Stimulated activated CD8-positive, alpha-beta memory T cell treated with anti-CD3 and anti-CD28 coated beads, Interleukin-4, amount 100 ng/mL, for 24 hours (primary cell): ENCODE results near the gene LMCD1.

Experiments used
- DNase-seq: peaks from one replicate; pipeline ENCODE4 v3.0.0-alpha.2; 2020; ENCODE audit warnings: low read depth

Gene LMCD1

GRCh38 chr3:8501371-8502131, at the start of gene LMCD1:
TSS of gene LMCD1 (plus strand) at chr3:8501823. CDS start at chr3:8501939, 116 bp downstream.
- DNase-seq, result peak; percentile 63

DNA sequence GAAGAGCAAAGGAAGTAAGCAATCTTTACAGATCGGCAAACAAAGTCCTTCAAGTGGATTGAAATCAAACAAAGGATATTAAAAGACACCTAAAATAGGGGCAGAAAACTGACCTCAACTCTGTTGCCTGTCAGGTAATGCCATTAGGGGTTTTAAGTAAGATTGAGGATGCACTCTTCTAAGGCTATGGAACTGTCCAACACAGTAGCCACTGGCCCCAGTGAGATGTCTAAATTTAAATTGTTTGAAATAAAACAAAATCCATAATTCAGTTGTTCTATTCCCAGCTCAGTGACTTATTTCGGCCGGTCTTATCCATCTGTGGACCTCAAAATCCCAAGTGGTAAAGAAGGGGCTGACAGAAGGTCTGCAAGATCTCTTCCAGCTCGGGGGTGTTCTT, 49.5 kb upstream of the LMCD1 start:
- no peak for DNase-seq

- DNase-seq, result no peak
Measured at GRCh38 chr3:8453153-8453552, 48.5 kb upstream of the LMCD1 start.

DNA sequence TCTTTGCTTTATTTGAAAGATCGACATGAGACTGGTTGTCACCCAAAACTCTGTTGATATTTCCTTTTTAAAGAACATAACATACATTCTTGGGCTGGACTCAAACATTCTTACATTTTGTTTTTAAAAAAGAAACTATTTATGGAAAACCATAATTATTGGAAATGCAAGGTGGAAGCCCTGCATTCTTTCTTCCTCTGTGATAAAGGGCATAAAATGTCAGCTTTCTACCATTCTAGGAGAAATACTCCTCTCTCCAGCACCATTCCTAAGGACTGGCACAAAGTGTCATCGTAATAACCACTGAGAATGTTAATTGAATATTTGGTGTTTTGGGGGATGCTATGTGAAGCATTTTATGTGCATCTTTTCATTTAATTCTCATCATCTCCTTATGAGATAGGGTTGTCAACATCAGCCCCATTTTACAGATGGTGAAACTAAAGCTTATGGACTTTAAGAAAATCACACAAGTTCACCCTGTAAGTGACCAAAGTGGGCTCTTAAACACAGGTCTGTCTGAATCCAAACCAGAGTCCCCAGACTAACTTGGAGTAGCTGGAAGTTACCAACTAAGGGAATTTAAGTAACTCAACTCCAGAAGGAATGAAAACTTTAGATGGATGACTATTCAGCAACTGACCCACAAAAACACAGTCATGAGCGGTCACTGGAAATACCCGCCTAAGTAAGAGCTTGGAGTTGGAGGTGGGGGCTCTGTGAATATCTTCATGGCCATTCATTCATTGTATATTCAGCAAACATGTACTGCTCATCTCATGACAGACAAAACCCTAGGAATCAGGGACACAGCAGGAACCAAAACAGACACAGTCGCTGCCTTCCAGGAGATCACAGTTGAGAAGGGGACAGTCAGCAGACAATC, 45.9 kb upstream of the LMCD1 start:
- DNase-seq, result no peak

DNA sequence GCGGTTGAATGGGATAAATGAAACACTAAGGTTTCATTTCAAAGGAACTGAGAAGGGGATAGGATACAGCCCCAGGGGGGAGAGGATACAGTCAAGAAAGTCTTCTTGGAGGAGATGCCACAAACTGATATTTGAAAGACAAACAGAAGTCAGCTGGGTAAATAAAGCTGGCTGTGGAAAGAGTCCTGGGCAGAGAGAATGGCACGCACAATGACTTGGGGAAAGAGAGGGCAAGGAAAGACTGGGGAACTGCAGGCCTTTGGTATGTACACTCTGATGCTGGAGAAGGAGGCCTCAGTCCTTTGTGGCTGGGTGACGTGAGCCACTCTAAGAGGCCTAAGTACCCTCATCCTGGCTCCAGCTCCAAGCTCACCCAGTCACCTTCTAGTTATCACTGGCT, 45.2 kb upstream of the LMCD1 start:
- no peak for DNase-seq

DNA sequence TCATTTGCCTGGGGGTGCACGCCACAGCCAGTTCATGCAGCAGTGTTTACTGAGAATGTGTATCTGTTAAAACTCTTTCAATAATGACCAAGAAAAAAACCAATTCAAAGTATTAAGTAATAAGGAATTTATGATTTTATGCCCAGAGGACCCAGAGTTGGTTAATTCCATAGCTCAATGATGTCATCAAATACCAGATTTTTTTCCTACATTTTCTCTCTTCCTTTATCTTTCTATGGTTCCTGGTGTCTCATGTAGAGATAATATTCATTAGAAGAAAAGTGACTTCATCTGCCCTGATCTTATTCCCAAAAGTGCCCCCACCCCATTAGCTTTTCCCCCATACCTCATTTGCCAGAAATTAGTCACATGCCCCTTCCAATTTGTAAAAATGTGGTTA, 44.6 kb upstream of the LMCD1 start:
- no peak for DNase-seq

DNA sequence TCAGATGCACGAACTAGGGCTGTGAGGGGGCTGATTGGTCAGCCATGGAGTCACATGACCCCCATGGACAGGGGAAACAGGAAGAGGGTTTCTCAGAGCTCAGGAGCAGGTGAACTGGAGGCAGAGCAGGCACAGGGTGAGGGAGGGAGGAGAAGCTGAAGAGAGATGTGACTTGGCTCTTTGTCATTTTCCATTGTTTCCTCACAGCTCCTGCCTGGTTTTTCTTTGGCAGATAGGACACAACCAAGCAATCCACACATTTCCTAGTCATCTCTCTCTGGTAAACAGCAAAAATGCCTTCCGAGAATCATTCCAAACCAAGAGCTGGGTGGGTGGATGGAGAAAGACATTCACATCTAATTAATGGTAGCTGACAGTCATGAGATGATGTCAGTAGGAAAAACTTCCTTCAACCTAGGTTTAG, 43.4 kb upstream of the LMCD1 start:
- no peak for DNase-seq

- no peak for DNase-seq
Measured at GRCh38 chr3:8458711-8459110, 42.9 kb upstream of the LMCD1 start.

- DNase-seq, result no peak
Measured at GRCh38 chr3:8460050-8460708, 41.4 kb upstream of the LMCD1 start.

GRCh38 chr3:8460815-8461456, 40.7 kb upstream of the LMCD1 start:
- DNase-seq, result no peak

- no peak for DNase-seq
Measured at GRCh38 chr3:8464668-8465067, 37.0 kb upstream of the LMCD1 start.

- no peak for DNase-seq
Measured at GRCh38 chr3:8466526-8466925, 35.1 kb upstream of the LMCD1 start.

- no peak for DNase-seq
Measured at GRCh38 chr3:8470801-8471200, 30.8 kb upstream of the LMCD1 start.

GRCh38 chr3:8472549-8472948, 29.1 kb upstream of the LMCD1 start:
- DNase-seq, result no peak

GRCh38 chr3:8473029-8473428, 28.6 kb upstream of the LMCD1 start:
- no peak for DNase-seq

DNA sequence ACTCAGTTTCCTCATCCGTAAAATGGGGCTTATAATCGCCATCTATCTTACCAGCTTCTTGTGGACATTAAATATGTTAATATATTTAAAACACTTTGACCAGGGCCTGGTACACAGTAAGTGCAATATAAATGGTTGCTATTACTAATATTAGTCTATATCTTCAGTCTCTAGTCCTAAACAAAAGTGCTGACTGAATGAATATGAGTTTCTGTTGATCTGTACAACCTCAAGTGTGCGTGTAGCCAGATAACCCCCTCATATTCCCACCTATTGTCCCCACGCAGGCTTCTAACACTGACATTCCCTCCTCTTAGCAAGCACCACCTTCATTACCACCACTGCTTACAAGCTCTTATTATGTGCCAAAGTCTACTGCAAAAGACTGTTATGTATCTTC, 27.6 kb upstream of the LMCD1 start:
- DNase-seq, result no peak

DNA sequence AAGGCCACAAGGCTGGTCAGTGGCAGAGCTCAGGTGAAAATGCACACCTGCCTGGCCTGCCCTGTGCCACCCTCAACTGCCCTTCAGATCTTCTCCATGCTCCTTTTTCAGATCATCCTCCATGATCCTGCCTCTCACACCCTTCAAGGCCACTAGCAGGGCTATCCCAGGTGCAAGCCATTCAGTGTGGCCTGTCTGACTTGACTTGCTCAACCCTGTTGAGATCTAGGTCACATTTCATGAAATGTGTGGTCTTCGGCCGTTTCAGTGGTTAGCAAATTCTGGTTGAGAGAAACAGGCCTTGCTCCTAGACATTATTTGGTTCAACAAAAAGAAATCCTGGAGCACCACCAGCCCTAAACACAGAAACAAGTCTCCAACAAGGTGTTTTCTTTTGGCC, 26.6 kb upstream of the LMCD1 start:
- DNase-seq, result no peak

DNA sequence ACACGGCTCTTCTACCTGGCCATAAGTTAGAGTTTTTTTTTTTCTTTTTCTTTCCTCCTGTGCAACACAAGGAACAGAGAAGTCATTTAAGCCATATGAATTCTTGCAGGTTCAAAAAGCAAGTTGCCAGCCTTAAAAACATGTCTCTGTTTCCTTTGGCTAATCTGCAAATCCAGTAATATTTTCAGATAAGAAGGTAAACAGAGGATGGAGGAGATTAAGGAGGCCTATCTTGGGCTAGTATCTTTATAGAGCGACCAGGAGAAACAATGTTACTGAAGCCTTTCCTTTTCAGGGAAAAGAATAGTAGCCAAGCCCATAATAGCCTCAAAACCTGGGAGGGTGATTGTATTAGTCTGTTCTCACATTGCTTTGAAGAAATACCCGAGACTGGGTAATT, 20.9 kb upstream of the LMCD1 start:
- DNase-seq, result no peak

GRCh38 chr3:8481380-8481779, 20.2 kb upstream of the LMCD1 start:
- DNase-seq, result no peak

DNA sequence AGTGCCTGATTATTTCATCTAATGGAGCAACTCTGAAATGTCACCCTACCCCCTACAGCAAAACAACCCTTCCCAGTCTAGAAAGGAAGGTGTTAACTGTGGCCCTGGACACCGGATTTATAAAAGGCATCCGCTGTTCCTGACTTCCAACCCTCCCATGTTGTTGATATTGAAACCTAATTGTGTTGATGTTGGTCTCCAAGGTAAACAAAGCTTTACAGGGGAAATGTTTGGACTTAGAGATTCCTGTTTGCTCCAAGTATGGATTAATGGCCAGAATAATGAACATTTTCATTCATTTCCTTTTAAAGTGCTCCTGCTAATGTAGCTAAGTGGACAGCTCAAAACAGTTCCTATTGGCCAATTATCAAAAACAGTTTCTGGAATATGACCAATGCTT, 19.4 kb upstream of the LMCD1 start:
- DNase-seq, result no peak

GRCh38 chr3:8482960-8483665, 18.5 kb upstream of the LMCD1 start:
- no peak for DNase-seq
